Islet of Langerhans (tissue), 1 donor: ENCODE data around the gene AGFG2.

ENCODE experiments used
- FAIRE-seq: peaks from one replicate; lab custom pipeline; 2011; peaks lifted over from hg19 to GRCh38; lab: Jason Lieb, UNC

The AGFG2 gene

DNA sequence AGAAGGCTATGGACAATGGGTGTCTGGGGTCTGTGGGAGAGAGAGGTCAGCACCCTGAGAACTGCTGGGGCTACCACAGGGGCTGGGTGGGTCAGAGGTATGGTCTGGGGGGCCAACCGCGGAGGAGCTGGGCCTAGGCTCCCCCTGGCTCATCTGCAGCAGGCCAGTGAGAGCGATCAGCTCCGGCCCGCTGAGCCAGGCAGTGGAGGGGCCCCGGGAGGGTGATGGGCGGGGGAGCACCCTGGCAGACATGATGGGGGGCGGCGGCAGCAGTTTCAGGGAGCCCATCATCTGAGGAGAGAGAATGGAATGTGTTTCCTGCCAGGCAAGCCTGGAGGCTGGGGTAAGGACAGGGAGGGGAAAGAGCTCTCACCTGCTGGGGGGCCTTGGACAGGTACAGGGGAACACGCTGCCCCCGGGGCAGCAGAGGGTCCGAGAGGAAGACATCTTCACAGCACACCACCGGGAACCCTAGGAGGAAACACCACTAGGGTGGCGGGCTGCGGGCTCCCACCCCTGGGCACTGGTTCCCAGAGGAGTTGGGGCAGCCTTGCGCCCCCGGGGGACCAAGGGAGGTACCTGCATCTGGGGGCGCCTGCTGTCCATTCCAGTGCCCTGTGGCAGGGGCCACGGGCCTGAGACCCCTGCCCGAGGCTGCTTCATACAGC is 33.4 kb downstream of the AGFG2 start:
- FAIRE-seq = no peak

DNA sequence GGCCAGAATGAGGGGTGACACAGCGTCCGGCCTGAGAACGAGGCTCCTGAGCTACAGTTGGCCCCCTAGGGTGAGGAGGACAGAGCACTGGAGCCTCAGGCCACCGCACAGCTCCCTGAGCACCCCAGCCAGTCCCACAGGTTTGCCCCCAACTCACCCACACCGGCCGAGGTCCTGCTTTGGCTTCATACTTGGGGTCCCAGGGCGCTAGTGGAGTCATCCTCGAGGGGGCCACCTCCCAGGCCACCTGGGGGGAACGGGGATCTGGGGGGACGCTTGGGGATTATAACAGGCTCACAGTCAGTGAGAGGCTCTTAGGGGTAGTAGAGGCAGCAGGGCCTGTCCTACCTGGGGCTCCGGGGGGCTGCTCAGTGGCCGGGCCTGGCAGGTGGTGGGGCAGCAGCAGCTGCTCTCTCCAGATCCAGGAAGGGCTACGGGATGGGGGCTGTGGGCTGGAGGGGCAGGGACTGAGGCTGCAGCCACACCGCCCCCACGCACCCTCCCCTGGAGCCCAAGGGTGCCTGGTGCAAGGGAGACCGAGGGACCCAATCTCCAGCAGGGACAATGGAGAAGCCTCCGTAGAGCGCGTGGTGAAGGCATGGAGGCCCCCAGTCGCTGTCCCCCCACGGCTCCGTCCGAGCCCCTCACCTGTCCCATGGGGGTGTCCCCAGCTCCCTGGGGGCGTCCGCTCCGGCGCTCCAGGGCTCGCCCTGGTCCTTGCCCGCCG is 34.1 kb downstream of the AGFG2 start:
- no peak for FAIRE-seq

DNA sequence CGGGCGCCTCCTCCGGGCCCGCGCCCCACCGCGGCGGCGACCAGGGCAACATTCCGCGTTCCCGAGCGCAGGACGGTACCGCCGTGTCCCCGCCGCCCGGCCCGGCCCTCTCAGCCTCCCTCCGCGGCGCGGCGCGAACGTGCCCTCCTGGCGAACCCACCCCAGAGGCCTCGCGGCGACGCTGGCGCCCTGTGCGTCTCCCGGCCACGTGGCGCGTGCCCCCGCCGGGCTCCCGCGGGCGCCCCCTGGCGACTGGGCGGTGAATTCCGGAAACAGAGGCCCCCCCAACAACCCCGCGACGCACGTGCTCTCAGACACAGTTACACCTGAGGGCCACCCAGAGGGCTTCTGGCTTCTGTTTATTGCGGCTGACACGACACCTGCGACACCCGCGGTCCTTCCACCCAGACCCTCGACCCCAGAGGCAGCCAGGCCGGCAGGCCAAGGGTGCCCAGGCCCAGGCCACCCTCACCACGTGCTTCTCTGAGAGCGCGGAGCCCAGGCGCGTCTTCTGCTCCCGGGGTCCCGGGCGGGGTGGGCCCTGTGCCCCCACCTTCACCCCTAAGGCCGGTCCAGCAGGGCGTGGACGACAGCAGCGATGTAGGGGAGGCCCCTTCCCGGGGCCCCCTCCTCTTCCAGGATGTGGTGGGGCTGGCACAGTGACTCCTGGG is 34.8 kb downstream of the AGFG2 start, which contains the start of gene SAP25:
SAP25 (minus strand) TSS at position 210 of the 671 bp plus-strand sequence; CDS start at position 52, 158 bp downstream.
- no peak for FAIRE-seq

DNA sequence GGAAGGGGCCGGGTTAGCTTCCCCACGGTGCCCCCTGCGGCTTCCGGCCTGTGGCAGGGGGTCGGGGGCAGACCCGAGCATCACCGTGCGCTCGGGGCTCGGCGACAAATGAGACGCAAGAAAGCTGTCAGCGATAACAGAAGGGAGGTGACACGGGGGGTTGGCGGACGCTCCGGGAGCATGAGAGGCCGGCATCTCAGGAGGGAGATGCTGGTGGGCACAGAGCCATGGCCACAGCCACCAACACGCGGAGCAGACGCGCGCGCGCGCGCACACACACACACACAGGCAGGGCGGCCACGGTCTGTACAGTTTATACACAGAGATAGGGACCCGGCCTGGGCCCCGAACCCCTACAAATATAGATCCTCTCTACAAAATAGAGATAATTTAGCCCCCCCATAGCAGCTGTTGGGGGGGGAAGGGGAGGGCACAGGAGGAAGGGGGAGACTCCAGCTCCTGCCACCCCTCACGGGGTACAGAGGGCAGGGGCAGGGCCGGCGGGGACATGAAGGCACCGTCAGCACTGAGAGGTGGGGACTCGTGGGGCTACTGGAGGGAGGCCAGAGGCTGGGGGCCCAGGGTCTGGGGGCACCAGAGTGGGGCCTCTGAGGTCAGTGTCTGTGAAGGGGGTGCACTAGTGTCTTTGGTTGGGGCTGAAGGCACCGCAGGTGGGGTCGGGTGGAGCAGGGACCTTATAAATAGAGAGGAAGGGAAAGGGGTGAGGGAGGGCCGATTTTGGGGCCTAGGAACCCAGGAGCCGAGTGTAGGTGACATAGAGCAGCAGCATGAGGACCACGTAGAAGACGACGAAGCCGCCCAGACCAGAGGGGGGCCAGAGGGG is 35.6 kb downstream of the AGFG2 start:
- FAIRE-seq = no peak

- no peak for FAIRE-seq
Measured at GRCh38 chr7:100575206-100575631, 36.2 kb downstream of the AGFG2 start.

DNA sequence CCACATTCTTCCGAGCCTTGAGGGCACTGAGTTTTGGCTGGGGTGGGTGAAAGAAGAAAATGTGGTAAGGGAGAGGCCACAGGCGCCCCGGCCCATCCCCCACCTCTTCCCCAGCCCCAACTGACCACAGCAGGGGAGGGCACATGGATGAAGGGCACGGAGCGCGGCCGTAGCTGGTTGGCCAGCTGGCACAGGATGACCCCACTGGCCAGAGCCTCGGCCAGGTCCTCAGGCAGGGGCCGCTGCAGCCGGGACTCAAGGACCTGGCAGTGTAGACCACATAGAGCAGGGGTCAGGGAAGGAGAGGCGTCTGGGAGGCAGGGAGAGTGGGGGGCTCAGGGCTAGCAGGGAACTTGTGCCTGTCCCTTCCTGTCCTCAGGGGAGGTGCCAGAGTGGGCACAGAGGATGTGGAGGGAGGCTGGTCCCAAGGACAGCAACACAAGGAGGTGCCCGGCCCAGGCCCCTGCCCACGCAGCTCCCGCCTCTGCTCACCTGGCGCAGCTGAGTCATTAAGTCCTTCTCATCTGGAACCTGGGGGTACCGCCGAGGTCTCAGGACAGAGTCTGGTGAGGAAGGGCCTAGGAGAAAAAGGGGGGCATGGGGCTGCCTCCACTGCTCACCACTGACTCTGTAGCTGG is 36.9 kb downstream of the AGFG2 start:
- FAIRE-seq = no peak

GRCh38 chr7:100576384-100576993 is 37.5 kb downstream of the AGFG2 start:
- no peak for FAIRE-seq

DNA sequence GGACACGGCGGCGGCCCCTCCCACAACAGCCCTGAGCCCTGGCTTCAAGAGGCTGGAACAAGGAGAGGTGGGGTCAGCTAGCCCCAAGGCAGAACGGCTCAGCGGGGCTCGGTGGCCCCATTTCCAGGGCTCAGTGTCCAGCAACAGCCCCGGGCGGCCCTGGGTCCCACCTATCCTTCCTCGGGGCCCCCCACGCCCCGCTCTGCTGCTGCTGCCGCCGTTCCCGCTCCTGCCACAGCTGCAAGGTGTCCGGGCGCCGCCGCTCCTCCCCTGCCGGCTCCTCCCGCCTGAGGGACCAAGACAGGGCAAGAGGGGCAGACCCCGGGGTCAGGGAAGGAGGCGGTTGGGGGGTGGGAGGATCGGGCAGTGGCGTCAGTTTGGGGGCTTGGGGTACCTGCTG is 38.1 kb downstream of the AGFG2 start:
- FAIRE-seq = no peak

GRCh38 chr7:100577507-100577906 is 38.5 kb downstream of the AGFG2 start:
- FAIRE-seq = no peak

DNA sequence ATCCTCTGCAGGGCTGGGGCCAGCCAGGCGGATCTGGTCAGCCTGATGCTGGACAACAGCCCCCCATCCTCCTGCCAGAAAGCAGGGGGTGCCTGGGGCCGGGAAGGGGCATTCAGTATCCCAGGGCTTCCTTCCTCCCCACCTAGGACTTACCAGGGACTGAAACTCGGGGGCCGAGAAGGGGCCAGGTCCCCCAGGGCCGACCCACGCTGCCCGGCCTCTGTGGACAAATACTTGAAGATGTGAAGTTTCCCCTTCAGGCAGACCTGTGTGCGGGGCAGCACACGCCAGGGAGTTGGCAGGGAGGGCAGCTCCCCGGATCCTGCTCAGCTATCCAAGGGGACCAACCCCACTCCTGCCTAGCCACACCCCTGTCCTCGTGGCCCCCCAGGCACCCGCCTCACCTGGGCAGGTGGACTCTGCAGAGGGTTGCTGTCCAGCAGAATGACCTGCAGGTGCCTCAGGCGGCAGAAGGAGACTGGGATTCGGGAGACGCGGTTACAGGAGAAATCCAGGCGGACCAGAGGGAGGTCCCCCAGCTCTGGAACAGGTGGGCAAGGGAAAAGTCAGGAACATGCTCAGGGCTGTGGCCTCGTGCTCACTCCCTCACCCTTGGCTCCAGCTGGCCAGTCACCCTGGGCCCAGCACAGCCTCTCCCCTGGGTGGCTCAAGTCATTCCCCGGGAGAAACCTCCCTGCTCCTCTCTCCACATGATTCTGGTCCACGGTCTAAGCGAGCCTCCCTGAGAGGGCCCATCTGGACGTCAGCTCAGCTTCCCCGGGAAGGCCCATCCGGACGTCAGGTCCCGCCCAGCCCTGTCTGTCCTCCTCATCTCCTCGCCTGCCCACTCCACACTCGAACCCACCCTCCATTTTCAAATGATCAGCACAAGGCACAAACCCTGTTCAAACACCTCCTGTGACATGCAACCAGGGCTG is 39.5 kb downstream of the AGFG2 start:
- FAIRE-seq = no peak

DNA sequence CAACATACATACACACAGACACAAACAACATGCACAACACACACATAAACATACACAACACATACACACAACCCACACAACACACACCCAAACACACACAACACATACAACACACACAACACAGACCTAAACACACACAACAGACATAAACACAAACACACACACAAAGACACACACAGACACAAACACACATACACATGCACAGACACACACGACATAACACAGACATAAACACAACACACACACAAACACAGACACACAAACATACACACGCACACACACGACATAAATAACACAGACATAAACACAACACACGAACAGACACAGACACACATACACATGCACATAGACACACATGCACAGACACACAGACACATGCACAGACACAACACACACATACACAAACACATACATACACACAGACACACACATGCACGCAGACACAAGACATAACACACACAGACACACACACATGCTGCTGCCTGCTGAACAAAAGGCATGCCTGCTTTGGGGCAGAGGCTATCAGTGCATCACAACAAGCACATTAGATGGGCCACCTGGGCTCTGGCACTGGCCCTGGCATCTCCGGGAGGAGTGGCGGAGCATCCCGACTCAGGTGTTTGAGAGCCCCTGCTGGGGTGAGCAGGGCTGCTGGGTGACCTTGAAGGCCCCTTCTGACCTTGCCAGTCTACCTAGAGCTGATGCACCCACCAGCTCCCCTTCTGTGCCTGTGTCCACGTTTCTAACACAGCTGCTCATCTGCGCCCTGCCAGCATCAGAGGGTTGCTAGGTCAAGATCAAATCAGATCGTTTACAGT is 41.7 kb downstream of the AGFG2 start:
- FAIRE-seq = no peak

DNA sequence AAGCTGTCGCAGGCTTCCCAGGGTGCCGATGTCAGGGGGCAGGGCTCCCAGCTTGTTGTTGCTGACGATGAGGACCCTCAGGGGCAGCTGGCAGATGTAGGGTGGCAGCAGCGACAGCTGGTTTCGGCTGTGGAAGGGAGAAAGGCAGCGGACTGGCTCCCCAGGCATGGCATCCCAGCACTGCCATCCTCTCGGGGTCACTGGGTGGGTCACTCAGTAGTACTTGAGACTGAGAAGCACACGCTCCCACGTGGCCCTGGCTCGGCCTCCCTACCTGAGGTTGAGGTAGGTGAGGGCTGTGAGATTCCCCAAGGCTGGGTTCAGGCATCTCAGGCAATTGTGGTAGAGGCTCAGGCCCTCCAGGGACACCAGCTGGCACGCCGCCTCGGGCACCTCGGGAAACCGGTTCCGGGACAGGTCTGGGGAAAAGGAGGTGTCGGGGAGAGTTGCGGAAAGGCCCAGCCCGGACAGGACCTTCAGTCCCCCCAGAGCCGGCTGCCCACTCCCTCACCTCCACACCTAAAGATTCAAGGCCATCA is 43.1 kb downstream of the AGFG2 start:
- no peak for FAIRE-seq

DNA sequence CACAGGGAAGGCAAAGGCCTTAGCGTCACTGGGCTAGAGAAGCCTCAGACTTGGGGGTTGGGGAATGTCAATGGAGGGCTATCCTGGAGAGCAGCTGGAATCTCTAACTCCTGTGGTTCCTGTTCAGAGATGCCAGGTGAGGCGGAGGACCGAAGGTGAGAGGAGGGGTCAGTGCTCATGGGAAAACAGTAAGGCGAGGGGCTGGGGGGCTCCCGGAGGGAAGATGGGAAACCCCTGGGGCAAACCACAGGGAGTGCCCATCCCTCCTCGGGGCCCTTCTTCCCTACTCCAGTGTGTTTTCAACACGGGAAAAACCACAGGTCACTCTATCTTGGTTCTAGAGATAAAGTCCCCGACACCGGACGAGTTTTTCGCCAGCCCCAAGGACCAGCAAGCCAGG is 43.6 kb downstream of the AGFG2 start:
- FAIRE-seq = no peak

DNA sequence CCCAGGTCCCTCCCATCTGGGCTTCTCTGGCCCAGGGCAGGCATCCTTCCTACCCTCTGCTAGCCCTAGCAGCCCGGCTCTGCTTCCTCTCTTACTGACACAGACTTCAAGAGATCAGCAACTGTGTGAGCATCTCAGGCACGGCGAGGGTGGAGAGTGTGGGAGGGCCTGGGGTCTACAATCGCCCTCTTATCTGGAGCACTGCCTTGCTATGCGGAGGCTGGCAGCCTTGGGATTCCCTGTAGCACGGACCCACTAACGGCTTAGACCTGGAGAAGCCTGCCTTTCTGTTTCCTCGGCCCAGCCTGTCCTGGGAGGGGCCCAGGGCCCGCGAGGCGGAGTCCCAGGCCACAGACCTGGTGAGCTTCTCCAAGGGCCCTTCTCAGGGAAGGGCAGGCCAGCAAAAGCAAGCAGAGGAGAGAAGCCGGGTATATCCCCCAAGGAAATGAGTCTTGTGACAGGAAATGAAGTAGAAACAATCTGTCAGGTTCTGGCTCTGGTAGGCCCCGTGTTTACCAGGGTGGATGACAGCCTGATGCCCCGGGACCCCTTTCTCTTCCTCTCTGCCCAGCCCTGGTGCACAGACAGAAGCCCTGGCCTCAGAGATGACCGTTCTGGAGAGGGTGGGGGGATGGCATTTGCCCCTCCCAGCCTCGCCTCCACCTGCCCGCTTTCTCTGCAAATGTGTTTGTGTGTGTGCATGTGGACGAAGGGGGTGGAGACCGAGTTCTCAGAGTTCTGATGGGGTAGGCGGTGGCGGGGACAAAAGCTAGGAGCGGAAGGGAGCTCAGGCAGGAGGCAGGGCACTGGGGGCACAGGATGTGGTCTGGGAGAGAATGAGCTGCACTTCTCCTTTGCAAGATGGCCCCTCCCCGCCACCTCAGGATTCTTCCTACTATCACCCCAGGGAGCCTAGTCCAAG is 44.4 kb downstream of the AGFG2 start:
- FAIRE-seq = no peak

- FAIRE-seq = no peak
Measured at GRCh38 chr7:100584054-100584682, 45.2 kb downstream of the AGFG2 start.

DNA sequence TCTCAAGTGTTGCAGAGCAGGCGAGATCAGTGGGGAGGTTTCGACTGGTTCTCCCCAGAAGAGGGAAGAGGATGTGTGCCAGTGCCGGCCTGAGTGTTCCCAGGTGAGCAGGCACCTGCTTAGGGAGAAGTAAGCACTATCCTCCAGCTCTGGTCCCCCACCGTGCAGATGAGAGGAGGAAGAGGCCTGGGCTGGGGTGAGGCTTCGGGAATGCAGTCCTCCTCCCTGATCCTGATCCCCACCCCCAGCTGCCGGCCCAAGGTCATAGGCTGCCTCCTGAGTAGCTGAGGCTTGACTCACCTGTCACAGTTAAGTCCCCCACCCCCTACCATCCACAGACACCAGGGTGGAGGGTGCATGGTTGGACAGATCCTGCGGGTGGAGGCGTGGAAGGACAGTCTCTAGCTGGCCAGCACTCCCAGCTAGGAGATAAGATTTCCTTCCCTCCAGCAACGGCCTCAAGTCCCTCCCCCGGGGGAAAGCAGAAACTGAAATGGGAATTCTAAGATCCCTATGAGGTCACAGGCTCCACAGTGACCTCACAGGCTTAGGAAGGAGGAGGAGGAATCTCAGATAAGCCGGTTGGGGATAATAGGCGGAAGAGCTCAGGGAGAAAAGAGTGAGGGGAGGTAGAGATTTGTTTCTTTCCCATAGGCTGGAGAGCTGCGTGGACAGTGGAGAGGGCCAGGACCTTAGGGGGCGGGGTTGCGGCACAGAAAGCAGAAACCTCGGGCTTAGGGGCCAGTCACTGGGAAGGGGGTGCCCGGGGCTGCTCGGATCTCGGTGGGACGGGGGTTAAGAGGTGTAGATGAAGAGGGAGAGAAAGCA is 45.9 kb downstream of the AGFG2 start:
- no peak for FAIRE-seq
